Measurements from ENCODE around the gene UBE2E1. TPM values are rescaled to one million over a fixed set of nuclear protein-coding genes. Genes with fewer than 3 reads are reported as not detected.

Gene UBE2E1
- total RNA-seq, 1 donor from 2014 or later = 74.6 TPM

DNA sequence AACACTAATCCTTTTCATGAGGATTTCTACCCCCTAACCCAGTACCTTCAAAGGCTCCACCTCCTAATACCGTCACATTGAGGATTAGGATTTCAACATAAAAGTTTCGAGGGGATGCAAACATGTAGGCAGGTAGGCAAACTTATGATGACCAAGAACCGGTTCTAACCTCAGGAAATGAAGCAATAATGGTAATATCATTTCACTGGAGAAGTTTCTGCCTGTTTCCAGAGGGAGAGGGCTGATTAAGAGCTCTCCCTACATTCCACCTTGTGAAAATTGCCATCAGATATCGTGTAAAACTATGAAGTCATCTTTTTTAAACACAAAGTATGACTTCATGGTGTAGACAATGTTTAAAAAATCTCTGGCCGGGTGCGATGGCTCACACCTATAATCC, 79.5 kb downstream of the UBE2E1 start:
- H3K9me3 ChIP-seq = no peaks in the 10 kb centered on the region
- no peaks in the 10 kb centered on the region for H3K27me3 ChIP-seq
- H3K4me1 ChIP-seq = no peaks in the 10 kb centered on the region
- DNase-seq (ENCODE audit: low spot score in 2 of 2) = no peak
- TF ChIP-seq, protein P1, sequence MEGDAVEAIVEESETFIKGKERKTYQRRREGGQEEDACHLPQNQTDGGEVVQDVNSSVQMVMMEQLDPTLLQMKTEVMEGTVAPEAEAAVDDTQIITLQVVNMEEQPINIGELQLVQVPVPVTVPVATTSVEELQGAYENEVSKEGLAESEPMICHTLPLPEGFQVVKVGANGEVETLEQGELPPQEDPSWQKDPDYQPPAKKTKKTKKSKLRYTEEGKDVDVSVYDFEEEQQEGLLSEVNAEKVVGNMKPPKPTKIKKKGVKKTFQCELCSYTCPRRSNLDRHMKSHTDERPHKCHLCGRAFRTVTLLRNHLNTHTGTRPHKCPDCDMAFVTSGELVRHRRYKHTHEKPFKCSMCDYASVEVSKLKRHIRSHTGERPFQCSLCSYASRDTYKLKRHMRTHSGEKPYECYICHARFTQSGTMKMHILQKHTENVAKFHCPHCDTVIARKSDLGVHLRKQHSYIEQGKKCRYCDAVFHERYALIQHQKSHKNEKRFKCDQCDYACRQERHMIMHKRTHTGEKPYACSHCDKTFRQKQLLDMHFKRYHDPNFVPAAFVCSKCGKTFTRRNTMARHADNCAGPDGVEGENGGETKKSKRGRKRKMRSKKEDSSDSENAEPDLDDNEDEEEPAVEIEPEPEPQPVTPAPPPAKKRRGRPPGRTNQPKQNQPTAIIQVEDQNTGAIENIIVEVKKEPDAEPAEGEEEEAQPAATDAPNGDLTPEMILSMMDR (IDR thresholded peaks at IDR 0.05) = no peak
- no peak overlapping the region for H3K4me3 ChIP-seq
- H3K36me3 ChIP-seq = peaks cover 3 to 13% of the 10 kb centered on the region in 2 donors
- no peak overlapping the region for H3K27ac ChIP-seq
- intact Hi-C loops (cut with DNase I) = loop anchor here (5.0 kb wide), 1 partner anchor 797 kb away; no protein-coding TSS in a partner anchor

DNA sequence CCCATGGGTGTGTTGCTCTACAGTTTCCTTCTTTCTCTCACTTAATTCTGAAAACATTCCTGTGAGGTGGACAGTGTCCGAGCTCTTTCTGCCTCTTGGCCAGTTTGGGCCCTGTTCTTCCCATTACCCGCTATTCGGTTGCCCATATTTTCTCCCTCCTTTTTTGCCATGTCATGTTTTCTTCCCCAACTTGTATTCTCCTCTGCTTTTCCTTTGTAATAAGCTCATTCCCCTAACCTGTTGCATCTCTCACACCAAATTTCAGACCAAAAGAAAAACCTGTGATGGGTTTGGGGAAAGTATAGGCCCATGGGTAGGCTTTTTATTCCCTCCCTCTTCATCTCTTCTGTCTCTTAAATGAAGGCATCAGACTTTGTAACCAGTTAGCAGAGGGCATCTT, 80.6 kb downstream of the UBE2E1 start:
- H3K4me3 ChIP-seq = no peak overlapping the region
- intact Hi-C loops (cut with DNase I) = loop anchor here (5.0 kb wide), 1 partner anchor 796 kb away; no protein-coding TSS in a partner anchor
- DNase-seq (ENCODE audit: low spot score in 2 of 2) = no peak
- H3K36me3 ChIP-seq = peaks cover 3 to 16% of the 10 kb centered on the region in 2 donors
- no peaks in the 10 kb centered on the region for H3K4me1 ChIP-seq
- H3K27ac ChIP-seq = no peak overlapping the region
- H3K27me3 ChIP-seq = no peaks in the 10 kb centered on the region
- TF ChIP-seq, protein P1 (IDR thresholded peaks at IDR 0.05) = no peak
- no peaks in the 10 kb centered on the region for H3K9me3 ChIP-seq

DNA sequence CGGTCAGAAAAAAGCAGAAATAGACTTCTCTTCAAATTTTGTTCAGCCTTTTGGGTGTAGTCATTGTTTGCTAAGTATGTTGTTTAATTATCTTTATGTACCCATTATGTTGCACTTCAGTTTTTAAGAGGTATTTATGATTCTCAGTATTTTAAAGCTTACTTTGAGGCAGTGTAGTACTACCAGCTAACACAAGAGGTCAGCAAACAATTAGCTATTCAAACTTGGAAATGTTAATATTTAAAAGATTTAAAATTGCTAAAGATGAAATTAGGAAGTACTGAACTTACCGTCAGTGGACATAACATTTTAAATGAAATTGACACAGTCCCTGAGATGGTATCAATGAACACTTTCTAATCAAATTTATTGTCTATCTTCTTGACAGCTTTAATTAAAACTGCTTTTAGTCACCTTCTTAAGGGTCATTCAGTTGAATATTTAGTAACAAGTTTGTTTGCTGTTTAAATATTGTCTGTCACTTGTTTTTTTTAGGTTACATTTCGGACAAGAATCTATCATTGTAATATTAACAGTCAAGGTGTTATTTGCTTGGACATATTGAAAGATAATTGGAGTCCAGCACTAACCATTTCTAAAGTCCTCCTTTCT, 83.0 kb downstream of the UBE2E1 start:
- H3K36me3 ChIP-seq = peaks cover 0 to 12% of the 10 kb centered on the region in 2 donors
- TF ChIP-seq, protein P1 (IDR thresholded peaks at IDR 0.05) = peak; percentile 74 to 79 (median 78)

DNA sequence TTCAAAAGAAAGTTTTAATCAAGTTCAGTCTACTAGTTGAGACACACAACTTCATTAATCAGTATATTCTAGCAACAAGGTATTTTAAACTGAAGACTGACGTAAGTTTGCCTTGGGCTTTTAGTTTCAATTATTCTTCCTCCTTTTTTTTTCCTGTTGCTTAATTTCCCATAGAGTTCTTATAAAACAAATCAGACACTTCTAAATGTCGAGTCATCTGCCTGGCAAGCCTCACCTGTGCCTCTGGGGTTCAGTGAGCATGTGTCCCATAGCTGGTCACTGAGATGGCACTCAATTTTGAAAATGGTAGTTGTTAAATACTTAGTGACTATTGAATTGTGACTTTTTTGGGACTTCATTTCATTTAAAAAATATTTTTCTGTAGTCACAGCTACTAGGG, 83.6 kb downstream of the UBE2E1 start:
- intact Hi-C loops (cut with DNase I) = loop anchor here (5.0 kb wide), 1 partner anchor 793 kb away; no protein-coding TSS in a partner anchor
- peaks cover 0 to 12% of the 10 kb centered on the region in 2 donors for H3K36me3 ChIP-seq
- TF ChIP-seq, protein P1 (IDR thresholded peaks at IDR 0.05) = no peak

More for the DNA sequence above, 83.0 kb downstream of the UBE2E1 start:
- Histone ChIP-seq H3K4me3 (no peak overlapping the region), H3K27me3 (no peaks in the 10 kb centered on the region), H3K27ac (no peak overlapping the region), H3K4me1 (no peaks in the 10 kb centered on the region), H3K9me3 (no peaks in the 10 kb centered on the region)
- intact Hi-C loops (cut with DNase I) = loop anchor here (5.0 kb wide), 1 partner anchor 794 kb away; no protein-coding TSS in a partner anchor
- no peak for DNase-seq (ENCODE audit: low spot score in 2 of 2)

DNA sequence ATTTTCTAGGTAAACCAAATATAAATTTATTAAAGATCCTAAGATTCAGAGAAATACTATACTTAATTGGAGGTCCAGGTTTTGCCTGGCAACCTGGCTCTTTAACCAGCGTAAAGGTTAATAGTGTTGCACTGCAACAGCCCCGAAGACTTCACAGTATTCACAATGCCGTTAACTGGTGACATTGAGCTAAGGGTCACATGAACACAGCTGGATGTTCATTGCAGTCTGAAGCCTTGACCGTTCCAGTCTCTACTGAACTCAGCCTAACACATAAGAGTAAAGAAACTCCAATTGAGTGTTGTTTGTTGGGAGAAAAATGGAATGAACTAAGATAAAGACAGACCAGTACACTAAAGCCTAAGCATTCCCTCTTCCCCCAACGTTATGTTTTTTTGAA, 84.2 kb downstream of the UBE2E1 start:
- intact Hi-C loops (cut with DNase I) = loop anchor here (5.0 kb wide), 1 partner anchor 792 kb away; no protein-coding TSS in a partner anchor
- peaks cover 0 to 12% of the 10 kb centered on the region in 2 donors for H3K36me3 ChIP-seq
- TF ChIP-seq, protein P1 (IDR thresholded peaks at IDR 0.05) = no peak
- no peak overlapping the region for H3K27ac ChIP-seq
- no peaks in the 10 kb centered on the region for H3K4me1 ChIP-seq
- H3K4me3 ChIP-seq = no peak overlapping the region
- no peaks in the 10 kb centered on the region for H3K9me3 ChIP-seq
- no peak for DNase-seq (ENCODE audit: low spot score in 2 of 2)
- H3K27me3 ChIP-seq = no peaks in the 10 kb centered on the region

More for the DNA sequence above, 83.6 kb downstream of the UBE2E1 start:
- no peak overlapping the region for H3K27ac ChIP-seq
- no peak overlapping the region for H3K4me3 ChIP-seq
- H3K4me1 ChIP-seq = no peaks in the 10 kb centered on the region
- H3K9me3 ChIP-seq = no peaks in the 10 kb centered on the region
- no peaks in the 10 kb centered on the region for H3K27me3 ChIP-seq
- no peak for DNase-seq (ENCODE audit: low spot score in 2 of 2)
